Measurements from ENCODE around the gene TMC3.
"Not testable (repeated sequence)": the region's sequence is repeated elsewhere in the genome, so short reads cannot be mapped to it uniquely, and the experiment has no call there.

Gene TMC3

DNA sequence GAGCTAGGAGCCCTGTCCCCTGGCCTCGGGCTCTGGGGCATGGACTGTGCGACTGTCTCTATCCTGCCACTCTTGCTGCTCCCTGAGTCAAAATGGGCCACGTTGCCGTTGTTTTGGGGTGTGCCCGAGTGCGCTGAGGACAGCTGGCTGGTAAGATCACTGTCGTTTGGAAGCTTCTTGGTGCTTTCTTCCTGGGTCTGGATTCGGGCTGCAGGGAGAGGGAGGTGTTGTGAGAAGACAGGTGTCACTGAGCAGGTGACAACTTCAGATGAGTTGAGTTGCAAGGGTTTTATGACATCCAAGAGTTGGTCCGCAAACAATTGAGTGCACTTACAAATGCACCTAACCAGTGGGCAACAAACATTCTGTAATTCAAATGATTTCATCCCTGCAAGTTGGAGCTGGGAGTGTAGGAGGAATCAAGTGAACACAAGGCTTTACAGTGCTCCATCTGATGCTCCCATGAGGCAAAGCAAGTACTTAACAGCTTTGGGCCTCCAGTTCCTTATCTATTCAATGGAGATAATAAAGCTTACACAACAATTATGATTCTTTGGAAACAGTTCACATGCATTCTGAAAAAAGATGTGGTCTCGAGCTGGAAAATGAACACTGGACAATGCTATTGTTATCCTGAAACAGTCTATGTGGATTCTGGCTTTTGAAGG lies 39.1 kb downstream of the TMC3 start:
- peaks cover 2% of the 10 kb centered on the region for H3K27me3 ChIP-seq (ENCODE audit: insufficient read depth, low read length)
- H3K4me3 ChIP-seq (ENCODE audit: low read length), result no peak overlapping the region
- no peaks in the 10 kb centered on the region for H3K9me3 ChIP-seq (ENCODE audit: low read length)
- no peaks in the 10 kb centered on the region for H3K4me1 ChIP-seq (ENCODE audit: insufficient read depth, low read length)
- H2AFZ ChIP-seq (ENCODE audit: low read depth, low read length), result no peak overlapping the region
- H3K36me3 ChIP-seq (ENCODE audit: insufficient read depth, low read length), result no peaks in the 10 kb centered on the region

DNA sequence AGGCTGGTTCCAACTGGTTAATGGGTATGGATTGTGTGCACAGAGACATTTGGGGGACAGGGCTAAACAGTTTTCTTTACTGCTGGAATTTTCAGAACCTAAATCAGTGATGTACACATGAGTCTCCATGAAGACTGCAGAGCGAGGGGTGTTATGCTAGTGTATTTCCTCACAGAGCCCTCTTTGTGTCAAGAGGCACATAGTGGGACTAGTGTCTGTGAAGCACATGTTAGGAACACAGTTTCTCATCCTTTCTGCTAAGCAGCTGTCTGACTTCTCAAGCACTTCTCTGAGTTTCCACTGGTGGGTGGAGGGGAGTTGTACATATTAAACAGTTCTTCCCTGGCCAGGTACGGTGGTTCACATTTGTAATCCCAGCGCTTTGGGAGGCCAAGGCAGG lies 40.6 kb downstream of the TMC3 start:
- Histone ChIP-seq H2AFZ (ENCODE audit: low read depth, low read length) (no peak overlapping the region), H3K9me3 (ENCODE audit: low read length) (no peaks in the 10 kb centered on the region), H3K4me3 (ENCODE audit: low read length) (no peak overlapping the region)

DNA sequence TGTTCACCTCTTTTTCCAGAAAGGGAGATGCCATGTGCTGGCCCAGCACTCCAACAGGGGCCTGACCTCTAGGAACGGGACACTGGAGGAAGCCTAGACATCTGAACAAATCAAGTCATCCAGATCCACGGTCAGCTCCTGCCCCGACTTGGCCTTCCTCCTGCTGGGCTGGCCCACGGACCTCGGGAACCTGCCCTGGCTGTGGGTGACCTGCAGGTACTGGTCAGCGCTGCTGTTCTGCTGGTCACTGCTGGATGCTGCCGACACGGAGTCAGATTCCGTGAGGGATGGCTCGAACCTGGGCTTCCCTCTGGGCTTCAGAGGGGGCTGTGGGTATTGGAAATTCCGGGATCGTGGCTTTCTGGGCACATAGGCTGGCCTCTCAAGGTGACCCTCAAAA lies 41.7 kb downstream of the TMC3 start:
- Histone ChIP-seq H3K27me3 (ENCODE audit: insufficient read depth, low read length) (peaks cover 2% of the 10 kb centered on the region), H3K4me1 (ENCODE audit: insufficient read depth, low read length) (no peaks in the 10 kb centered on the region), H3K9me3 (ENCODE audit: low read length) (no peaks in the 10 kb centered on the region), H2AFZ (ENCODE audit: low read depth, low read length) (no peak overlapping the region), H3K4me3 (ENCODE audit: low read length) (no peak overlapping the region), H3K36me3 (ENCODE audit: insufficient read depth, low read length) (no peaks in the 10 kb centered on the region)

More for the DNA sequence above, 40.6 kb downstream of the TMC3 start:
- Histone ChIP-seq H3K27me3 (ENCODE audit: insufficient read depth, low read length) (peaks cover 2% of the 10 kb centered on the region), H3K4me1 (ENCODE audit: insufficient read depth, low read length) (no peaks in the 10 kb centered on the region), H3K36me3 (ENCODE audit: insufficient read depth, low read length) (no peaks in the 10 kb centered on the region)

DNA sequence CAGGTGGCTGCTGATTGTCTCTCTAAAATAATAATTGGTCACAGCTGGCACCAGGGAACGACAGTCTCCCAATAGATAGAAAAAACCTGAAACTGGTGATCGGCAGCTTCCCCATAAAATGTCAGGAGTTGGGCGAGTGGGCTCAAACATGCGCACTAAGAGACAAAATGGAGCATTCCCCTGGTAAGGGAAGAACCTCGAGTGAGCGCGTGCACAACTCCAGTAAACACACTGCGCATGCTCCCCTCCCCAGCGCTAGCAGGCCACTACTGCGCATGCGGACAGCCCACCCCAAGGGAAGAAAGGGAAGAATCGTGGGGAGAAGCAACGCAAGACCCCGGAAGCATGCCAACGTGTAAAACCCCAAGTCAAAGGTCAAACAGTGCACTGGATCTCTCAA lies 42.4 kb downstream of the TMC3 start:
- Histone ChIP-seq H3K4me3 (ENCODE audit: low read length) (no peak overlapping the region), H3K27me3 (ENCODE audit: insufficient read depth, low read length) (peaks cover 2% of the 10 kb centered on the region), H3K4me1 (ENCODE audit: insufficient read depth, low read length) (no peaks in the 10 kb centered on the region), H3K36me3 (ENCODE audit: insufficient read depth, low read length) (no peaks in the 10 kb centered on the region), H2AFZ (ENCODE audit: low read depth, low read length) (no peak overlapping the region), H3K9me3 (ENCODE audit: low read length) (no peaks in the 10 kb centered on the region)

DNA sequence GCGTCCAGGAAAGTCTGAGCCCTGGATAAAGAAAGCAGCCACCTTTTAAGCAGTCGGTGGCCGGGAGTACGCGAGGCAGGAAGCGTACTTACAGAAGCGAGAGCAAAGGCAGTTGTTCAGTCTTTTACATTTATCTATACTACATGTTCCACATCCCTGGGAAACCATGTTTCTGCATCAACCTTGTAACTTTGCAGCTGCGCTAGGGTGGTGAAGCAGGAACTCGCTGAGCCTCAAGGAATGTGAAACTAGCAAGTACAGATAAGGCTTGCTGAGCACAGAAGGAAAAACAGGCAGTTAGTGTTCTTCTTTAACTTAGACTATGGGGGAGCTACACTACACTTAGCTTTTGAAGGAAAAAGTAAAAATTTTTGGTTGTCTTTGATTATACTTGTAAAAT lies 42.9 kb downstream of the TMC3 start:
- H3K4me1 ChIP-seq (ENCODE audit: insufficient read depth, low read length); H3K27me3 ChIP-seq (ENCODE audit: insufficient read depth, low read length); H3K4me3 ChIP-seq (ENCODE audit: low read length); H2AFZ ChIP-seq (ENCODE audit: low read depth, low read length); H3K9me3 ChIP-seq (ENCODE audit: low read length); H3K36me3 ChIP-seq (ENCODE audit: insufficient read depth, low read length): not testable (repeated sequence)

DNA sequence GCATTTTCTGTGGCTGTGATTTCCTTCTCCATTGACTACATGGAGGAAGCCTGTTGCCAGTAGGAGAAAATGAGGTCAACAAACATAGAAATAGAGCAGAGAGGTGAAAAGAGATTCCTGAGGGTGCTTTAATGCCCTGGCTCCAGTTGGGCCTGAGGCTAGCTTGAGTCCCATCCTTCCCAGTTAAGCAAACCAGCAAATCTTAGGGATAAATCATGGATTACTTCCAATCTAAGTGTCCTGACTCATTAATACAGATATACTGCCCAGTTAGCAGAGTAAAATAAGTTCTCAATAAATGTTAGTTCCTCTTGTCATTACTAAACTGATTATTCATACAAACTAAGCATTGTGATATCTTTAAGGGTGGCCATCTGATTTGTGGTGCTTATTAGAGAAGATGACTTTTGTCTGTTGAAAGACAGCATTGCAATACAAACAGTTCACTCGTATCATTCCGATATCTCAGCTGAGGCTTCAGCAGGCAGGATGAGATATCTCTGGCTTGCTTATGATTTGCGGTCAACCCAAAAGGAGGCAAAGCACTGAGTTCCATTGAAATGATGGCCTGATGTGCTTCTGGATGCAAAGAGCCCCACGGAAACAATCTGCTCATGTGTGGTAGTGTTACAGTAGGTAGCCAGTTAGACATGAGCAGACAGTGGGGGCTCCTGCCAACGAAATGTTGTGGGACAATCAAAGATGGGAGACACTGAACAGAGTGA lies 43.5 kb downstream of the TMC3 start:
- no peaks in the 10 kb centered on the region for H3K36me3 ChIP-seq (ENCODE audit: insufficient read depth, low read length)
- H3K27me3 ChIP-seq (ENCODE audit: insufficient read depth, low read length), result peaks cover 2% of the 10 kb centered on the region
- H3K4me3 ChIP-seq (ENCODE audit: low read length), result no peak overlapping the region
- H3K9me3 ChIP-seq (ENCODE audit: low read length), result no peaks in the 10 kb centered on the region
- no peaks in the 10 kb centered on the region for H3K4me1 ChIP-seq (ENCODE audit: insufficient read depth, low read length)
- H2AFZ ChIP-seq (ENCODE audit: low read depth, low read length), result no peak overlapping the region

DNA sequence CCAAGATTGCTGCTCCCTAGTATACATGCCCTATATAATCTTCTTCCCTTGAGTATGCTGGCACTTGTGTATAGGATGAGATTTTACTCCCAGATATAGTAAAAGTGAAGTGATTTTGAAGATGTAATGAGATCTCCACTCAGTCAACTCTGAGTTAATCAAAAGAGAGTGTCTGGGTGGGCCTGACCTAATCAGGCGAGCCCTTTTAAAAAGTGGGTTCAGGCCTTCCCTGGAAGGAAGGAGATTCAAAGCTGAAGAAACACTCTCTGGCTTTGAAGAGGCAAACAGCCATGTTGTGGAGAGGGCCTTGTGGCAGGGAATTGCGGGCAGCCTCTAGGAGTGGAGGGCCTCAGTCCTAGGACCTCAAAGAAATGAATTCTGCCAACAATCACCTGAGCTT lies 44.6 kb downstream of the TMC3 start:
- H3K9me3 ChIP-seq (ENCODE audit: low read length), result no peaks in the 10 kb centered on the region
- H3K36me3 ChIP-seq (ENCODE audit: insufficient read depth, low read length), result no peaks in the 10 kb centered on the region
- H3K27me3 ChIP-seq (ENCODE audit: insufficient read depth, low read length), result peaks cover 7% of the 10 kb centered on the region
- H2AFZ ChIP-seq (ENCODE audit: low read depth, low read length), result no peak overlapping the region
- no peaks in the 10 kb centered on the region for H3K4me1 ChIP-seq (ENCODE audit: insufficient read depth, low read length)
- no peak overlapping the region for H3K4me3 ChIP-seq (ENCODE audit: low read length)

DNA sequence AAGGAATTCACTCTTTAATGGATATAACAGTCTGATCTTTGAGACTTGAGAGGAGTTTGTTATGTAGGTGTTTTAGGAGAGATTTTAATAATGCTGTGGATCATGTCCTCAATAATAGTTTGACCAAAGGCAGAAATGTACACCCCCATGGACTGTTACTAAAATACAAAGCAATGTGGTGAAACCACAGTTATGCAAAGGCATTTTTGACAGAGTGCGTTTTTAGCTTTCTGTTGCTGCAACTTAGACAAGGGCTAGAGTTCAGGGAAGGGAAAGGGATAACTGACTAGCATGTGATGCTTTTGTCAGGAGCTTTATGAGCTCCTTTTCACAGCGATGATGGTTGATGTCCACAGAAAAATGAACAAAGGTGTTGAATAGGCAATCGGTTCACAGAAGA lies 46.5 kb downstream of the TMC3 start:
- H3K9me3 ChIP-seq (ENCODE audit: low read length), result no peaks in the 10 kb centered on the region
- H3K4me3 ChIP-seq (ENCODE audit: low read length), result no peak overlapping the region
- peaks cover 5% of the 10 kb centered on the region for H3K27me3 ChIP-seq (ENCODE audit: insufficient read depth, low read length)

DNA sequence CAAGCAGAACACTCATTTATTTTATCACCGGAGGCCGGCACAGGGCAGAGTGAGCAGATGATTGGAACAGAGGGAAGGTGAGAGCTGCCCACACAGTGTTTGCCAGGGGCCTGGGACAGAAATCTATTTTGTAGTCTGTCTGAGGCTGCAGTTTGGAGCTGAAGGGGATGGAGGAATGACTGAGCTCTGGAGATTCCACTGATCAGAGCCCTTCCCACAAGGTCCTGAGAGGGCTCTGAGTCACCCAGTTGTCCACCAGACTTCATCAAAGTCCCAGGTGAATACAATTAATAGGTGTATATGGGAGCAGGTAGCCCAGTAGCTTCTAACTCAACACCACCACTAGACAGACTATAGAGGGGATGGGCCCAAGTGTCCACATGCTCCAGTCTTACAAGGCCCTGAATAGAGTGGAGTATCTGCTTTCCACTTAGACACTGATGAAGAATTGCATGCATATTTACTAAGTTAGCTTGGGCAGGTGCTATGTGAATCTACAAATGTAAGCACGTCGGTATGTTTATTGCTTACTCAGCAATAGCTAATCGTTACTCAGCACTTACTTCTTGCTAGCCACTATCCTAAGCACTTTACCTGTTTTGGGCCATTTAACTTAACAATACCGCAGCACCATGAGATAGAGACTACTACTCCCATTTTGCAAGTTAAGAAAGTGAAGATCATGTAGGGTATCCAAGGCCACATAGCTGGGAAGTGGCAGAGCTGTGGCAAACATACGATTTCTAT lies 47.4 kb downstream of the TMC3 start:
- H3K4me3 ChIP-seq (ENCODE audit: low read length), result no peak overlapping the region
- no peaks in the 10 kb centered on the region for H3K4me1 ChIP-seq (ENCODE audit: insufficient read depth, low read length)
- no peaks in the 10 kb centered on the region for H3K9me3 ChIP-seq (ENCODE audit: low read length)
- H3K36me3 ChIP-seq (ENCODE audit: insufficient read depth, low read length), result no peaks in the 10 kb centered on the region
- H3K27me3 ChIP-seq (ENCODE audit: insufficient read depth, low read length), result peaks cover 5% of the 10 kb centered on the region
- no peak overlapping the region for H2AFZ ChIP-seq (ENCODE audit: low read depth, low read length)

More for the DNA sequence above, 46.5 kb downstream of the TMC3 start:
- Histone ChIP-seq H3K36me3 (ENCODE audit: insufficient read depth, low read length) (no peaks in the 10 kb centered on the region), H2AFZ (ENCODE audit: low read depth, low read length) (no peak overlapping the region), H3K4me1 (ENCODE audit: insufficient read depth, low read length) (no peaks in the 10 kb centered on the region)

DNA sequence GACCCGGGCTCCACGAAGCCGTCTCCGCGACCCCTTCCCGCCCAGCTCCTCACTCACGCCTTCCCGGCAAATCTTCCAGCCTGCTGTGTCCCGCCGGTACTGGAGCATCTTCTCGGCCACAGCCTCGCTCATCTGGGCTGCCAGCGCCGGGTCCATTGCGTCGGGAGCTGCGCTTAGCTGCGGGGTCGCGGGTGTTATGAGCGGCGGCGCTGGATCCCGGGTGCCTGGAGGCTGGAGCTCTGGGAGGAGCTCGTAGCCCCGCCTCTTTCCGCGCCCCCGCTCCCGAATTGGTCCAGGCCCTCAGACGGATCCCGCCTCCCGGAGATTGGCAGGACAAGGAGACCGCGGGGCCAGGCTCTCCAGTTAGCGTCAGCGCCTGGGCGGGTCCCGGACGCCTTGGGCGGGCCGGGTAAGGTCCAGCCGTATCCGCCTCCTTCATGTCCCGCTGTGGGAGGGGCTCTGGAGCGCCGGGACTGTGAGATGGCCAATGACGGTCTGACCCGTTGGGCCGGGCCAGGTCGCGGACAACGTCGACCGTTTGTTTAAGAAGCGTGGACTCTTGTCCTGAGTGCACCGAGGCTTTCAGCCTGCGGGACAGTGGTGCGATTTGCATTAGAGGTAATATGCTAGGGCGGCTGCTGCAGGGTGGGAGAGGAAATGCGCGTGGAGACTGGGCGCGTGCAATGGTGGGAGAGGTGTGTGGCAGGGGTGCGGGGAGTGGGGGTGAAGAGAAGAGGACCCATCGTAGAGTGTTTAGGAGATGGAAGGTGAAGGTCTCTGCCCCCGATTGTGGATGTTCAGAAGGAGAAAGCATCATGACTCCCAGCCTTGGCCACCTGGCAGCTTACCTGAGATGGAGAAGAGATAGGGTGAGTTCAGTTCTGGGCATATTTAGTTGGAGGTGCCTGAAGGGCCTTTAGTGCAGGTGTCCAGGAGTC lies 49.8 kb downstream of the TMC3 start, which contains the start of gene STARD5:
Gene STARD5 (minus strand): TSS at position 198 of the 938 bp plus-strand sequence. CDS start 42 bp downstream, at position 156.
- Histone ChIP-seq H2AFZ (ENCODE audit: low read depth, low read length) (peak within 1 kb of the TSS; percentile 71), H3K27me3 (ENCODE audit: insufficient read depth, low read length) (peaks cover 5% of the 10 kb centered on the region), H3K4me3 (ENCODE audit: low read length) (peak within 1 kb of the TSS; percentile 54), H3K36me3 (ENCODE audit: insufficient read depth, low read length) (no peaks in the 10 kb centered on the region), H3K4me1 (ENCODE audit: insufficient read depth, low read length) (no peaks in the 10 kb centered on the region), H3K9me3 (ENCODE audit: low read length) (no peaks in the 10 kb centered on the region)

DNA sequence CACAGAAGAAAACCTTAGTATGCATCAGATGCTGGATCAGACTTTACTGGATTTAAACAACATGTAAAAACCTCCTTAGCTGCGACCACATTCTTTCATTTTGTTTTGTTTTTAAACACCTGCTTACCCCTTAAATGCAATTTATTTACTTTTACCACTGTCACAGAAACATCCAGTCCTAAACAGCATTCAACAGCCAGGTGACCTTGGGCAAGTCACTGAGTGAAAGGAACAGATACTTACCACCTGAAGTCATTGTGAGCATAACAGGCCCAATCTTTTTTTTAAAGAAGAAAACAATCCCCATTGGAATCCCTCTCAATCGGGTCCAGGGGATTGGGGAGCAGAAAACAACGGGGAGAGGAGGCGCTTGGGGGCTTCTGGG lies 50.5 kb downstream of the TMC3 start:
- H3K36me3 ChIP-seq (ENCODE audit: insufficient read depth, low read length), result no peaks in the 10 kb centered on the region
- no peaks in the 10 kb centered on the region for H3K4me1 ChIP-seq (ENCODE audit: insufficient read depth, low read length)
- H3K4me3 ChIP-seq (ENCODE audit: low read length), result peak overlapping the region; percentile 54
- H2AFZ ChIP-seq (ENCODE audit: low read depth, low read length), result peak overlapping the region; percentile 71
- no peaks in the 10 kb centered on the region for H3K9me3 ChIP-seq (ENCODE audit: low read length)
- H3K27me3 ChIP-seq (ENCODE audit: insufficient read depth, low read length), result peaks cover 5% of the 10 kb centered on the region

DNA sequence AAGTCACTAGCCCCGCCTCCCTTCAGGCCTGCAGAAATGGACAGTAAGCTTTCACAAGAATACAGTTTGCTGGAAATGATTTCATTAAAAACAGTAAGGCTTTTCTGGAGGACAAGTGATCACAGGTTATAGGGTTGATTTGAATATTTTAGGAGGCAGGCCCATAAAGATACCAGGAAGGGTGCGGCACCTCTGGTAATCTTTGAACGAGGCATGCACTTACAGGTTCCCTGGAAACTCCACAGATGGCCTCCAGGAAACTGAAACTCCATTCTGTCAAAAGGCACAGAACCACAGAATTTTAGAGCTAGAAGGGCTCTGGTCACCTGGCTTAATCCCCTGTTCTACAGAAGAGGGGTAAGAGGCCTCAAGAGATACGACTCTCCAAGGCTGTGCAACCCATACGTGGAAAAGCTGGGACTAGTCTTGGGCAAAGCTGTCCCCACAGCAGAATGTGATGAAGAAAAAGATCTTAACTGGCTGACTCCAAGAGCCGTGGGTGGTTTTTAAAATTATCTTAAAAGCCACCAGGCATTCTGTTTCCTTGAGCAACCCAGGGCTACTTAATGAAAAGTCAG lies 51.2 kb downstream of the TMC3 start:
- H3K4me3 ChIP-seq (ENCODE audit: low read length), result no peak overlapping the region

More for the DNA sequence above, 51.2 kb downstream of the TMC3 start:
- H3K36me3 ChIP-seq (ENCODE audit: insufficient read depth, low read length), result no peaks in the 10 kb centered on the region
- peaks cover 5% of the 10 kb centered on the region for H3K27me3 ChIP-seq (ENCODE audit: insufficient read depth, low read length)
- H2AFZ ChIP-seq (ENCODE audit: low read depth, low read length), result no peak overlapping the region
- H3K9me3 ChIP-seq (ENCODE audit: low read length), result no peaks in the 10 kb centered on the region
- H3K4me1 ChIP-seq (ENCODE audit: insufficient read depth, low read length), result no peaks in the 10 kb centered on the region

Measured in neuron (in vitro differentiated cells).